PC-9 (cell line): Measurements from ENCODE around the gene FSIP2. TPM values are rescaled to one million over a fixed set of nuclear protein-coding genes. Genes with fewer than 3 reads are reported as not detected.

ENCODE experiments used
- BruUV-seq: library from RNA; stranded (reverse); fragments of 400-500 nt; replicated peaks from 2 replicates; lab custom pipeline; 2021; lab: Mats Ljungman, UMichigan
- CTCF ChIA-PET: fragments of 300-600 bp; sonication (Branson Sonifier 250); formaldehyde crosslinking; loops from one replicate; lab custom pipeline; 2022; ENCODE audit warnings: antibody characterized with exemption; lab: Charles Lee
- POLR2A ChIA-PET: fragments of 300-600 bp; sonication (Branson Sonifier 250); formaldehyde crosslinking; loops from one replicate; lab custom pipeline; 2022; ENCODE audit warnings: antibody characterized with exemption; ENCODE audit not compliant: unreplicated experiment; lab: Charles Lee
- DNase-seq, 2 experiments: peaks; one replicate each; pipeline versions ENCODE4 v3.0.0 to v3.0.0-alpha.2; 2015 to 2022; ENCODE audit warnings: mixed read lengths in 1 of 2
- H2AFZ ChIP-seq: fragments of 200-600 bp; sonication (generic); 2 replicates; pipeline ENCODE4 v1.8.1; 2017; ENCODE audit warnings: antibody characterized with exemption
- H3F3A ChIP-seq: fragments of 200-600 bp; sonication (generic); 2 replicates; pipeline ENCODE4 v1.8.1; 2017; ENCODE audit warnings: antibody characterized with exemption, mild to moderate bottlenecking, low read depth; ENCODE audit not compliant: insufficient read depth
- H3K27ac ChIP-seq: fragments of 200-600 bp; sonication (generic); 2 replicates; pipeline ENCODE4 v1.6.1; 2016; ENCODE audit warnings: mixed run types
- H3K27me3 ChIP-seq: fragments of 200-600 bp; sonication (generic); 2 replicates; pipeline ENCODE4 v1.6.1; 2016; ENCODE audit warnings: low read depth, mixed run types; ENCODE audit not compliant: insufficient read depth
- H3K36me3 ChIP-seq: fragments of 200-600 bp; sonication (generic); 2 replicates; pipeline ENCODE4 v1.6.1; 2016; ENCODE audit warnings: low read depth, mixed run types
- H3K4me1 ChIP-seq: fragments of 200-600 bp; sonication (generic); replicated peaks from 2 replicates; pipeline ENCODE4 v1.6.1; 2016; ENCODE audit warnings: mixed run types; ENCODE audit not compliant: insufficient read depth
- H3K4me2 ChIP-seq: fragments of 200-600 bp; sonication (generic); 2 replicates; pipeline ENCODE4 v1.6.1; 2017; ENCODE audit warnings: mixed run types
- H3K4me3 ChIP-seq: fragments of 200-600 bp; sonication (generic); 2 replicates; pipeline ENCODE4 v1.6.1; 2016; ENCODE audit warnings: mixed run types
- H3K79me2 ChIP-seq: fragments of 200-600 bp; sonication (generic); 2 replicates; pipeline ENCODE4 v1.6.1; 2017; ENCODE audit warnings: low read depth, mixed run types
- H3K9me2 ChIP-seq: fragments of 200-600 bp; sonication (generic); 2 replicates; pipeline ENCODE4 v1.8.1; 2017; ENCODE audit warnings: mild to moderate bottlenecking; ENCODE audit not compliant: insufficient read depth
- H3K9me3 ChIP-seq: fragments of 200-600 bp; sonication (generic); 2 replicates; pipeline ENCODE4 v1.8.1; 2016; ENCODE audit warnings: low read depth; ENCODE audit not compliant: insufficient read depth
- H4K20me1 ChIP-seq: fragments of 200-600 bp; sonication (generic); 2 replicates; pipeline ENCODE4 v1.8.1; 2017; ENCODE audit not compliant: insufficient read depth
- CTCF ChIP-seq: fragments of 200-600 bp; sonication (generic); conservative IDR thresholded peaks from 2 replicates; pipeline ENCODE4 v1.6.1; 2017; ENCODE audit warnings: mixed run types, antibody characterized with exemption, mild to moderate bottlenecking, moderate library complexity
- EZH2 ChIP-seq: fragments of 200-600 bp; sonication (generic); IDR thresholded peaks from 2 replicates; pipeline ENCODE4 v1.8.0; 2017; ENCODE audit warnings: antibody characterized with exemption, low read depth
- intact Hi-C: fragments of 100-400 bp; cut with micrococcal nuclease; formaldehyde crosslinking; loops from one replicate; pipeline ENCODE4 v1.10.0; 2022; ENCODE audit not compliant: unreplicated experiment
- total RNA-seq: library from RNA; stranded (reverse); gene quantifications from 2 replicates; pipeline ENCODE4 v1.2.3, GENCODE V29; 2021

Gene FSIP2
- total RNA-seq, 1 experiment from 2014 or later = 0.22 TPM

- Histone ChIP-seq H3K36me3 (no peaks in the 10 kb centered on the region), H3K9me2 (no peaks in the 10 kb centered on the region), H3K4me1 (no peaks in the 10 kb centered on the region), H3K9me3 (no peaks in the 10 kb centered on the region), H3K4me3 (no peak overlapping the region), H3F3A (no peaks in the 10 kb centered on the region), H3K27ac (no peak overlapping the region), H3K79me2 (no peaks in the 10 kb centered on the region), H3K4me2 (no peak overlapping the region), H2AFZ (no peak overlapping the region), H3K27me3 (no peaks in the 10 kb centered on the region), H4K20me1 (no peaks in the 10 kb centered on the region)
- TF ChIP-seq CTCF (no peak), EZH2 (no peak)
- no TSS peak for BruUV-seq
- CTCF ChIA-PET = no interaction called here
- POLR2A ChIA-PET = no interaction called here
- intact Hi-C loops = no loop called here
- no peak for DNase-seq
These were observed 64.3 kb downstream of the FSIP2 start for GRCh38 chr2:185802926-185803325.

GRCh38 chr2:185806783-185807182 is 68.2 kb downstream of the FSIP2 start:
- no TSS peak for BruUV-seq
- intact Hi-C loops = no loop called here

GRCh38 chr2:185807351-185807750 is 68.7 kb downstream of the FSIP2 start:
- H3K9me3 ChIP-seq = no peaks in the 10 kb centered on the region
- H3K9me2 ChIP-seq = no peaks in the 10 kb centered on the region
- DNase-seq = no peak
- no peak overlapping the region for H3K4me3 ChIP-seq
- no peaks in the 10 kb centered on the region for H3F3A ChIP-seq
- no peaks in the 10 kb centered on the region for H3K27me3 ChIP-seq
- no TSS peak for BruUV-seq
- no peak overlapping the region for H3K27ac ChIP-seq
- intact Hi-C loops = no loop called here
- ChIA-PET CTCF (no interaction called here), POLR2A (no interaction called here)
- H2AFZ ChIP-seq = no peak overlapping the region
- H4K20me1 ChIP-seq = no peaks in the 10 kb centered on the region
- H3K79me2 ChIP-seq = no peaks in the 10 kb centered on the region
- no peaks in the 10 kb centered on the region for H3K4me1 ChIP-seq
- H3K36me3 ChIP-seq = no peaks in the 10 kb centered on the region
- no peak for TF ChIP-seq EZH2
- no peak overlapping the region for H3K4me2 ChIP-seq

More at GRCh38 chr2:185806783-185807182, 68.2 kb downstream of the FSIP2 start:
- H3K4me3 ChIP-seq = no peak overlapping the region
- POLR2A ChIA-PET = no interaction called here
- no peaks in the 10 kb centered on the region for H3K27me3 ChIP-seq
- CTCF ChIA-PET = no interaction called here
- no peaks in the 10 kb centered on the region for H3F3A ChIP-seq
- no peak overlapping the region for H2AFZ ChIP-seq
- no peaks in the 10 kb centered on the region for H3K36me3 ChIP-seq
- TF ChIP-seq CTCF (no peak), EZH2 (no peak)
- no peaks in the 10 kb centered on the region for H3K79me2 ChIP-seq
- no peaks in the 10 kb centered on the region for H4K20me1 ChIP-seq
- H3K4me2 ChIP-seq = no peak overlapping the region
- H3K4me1 ChIP-seq = no peaks in the 10 kb centered on the region
- H3K9me2 ChIP-seq = no peaks in the 10 kb centered on the region
- no peak for DNase-seq
- no peaks in the 10 kb centered on the region for H3K9me3 ChIP-seq
- no peak overlapping the region for H3K27ac ChIP-seq

GRCh38 chr2:185811580-185811979 is 73.0 kb downstream of the FSIP2 start:
- H4K20me1 ChIP-seq = no peaks in the 10 kb centered on the region
- H3K4me2 ChIP-seq = no peak overlapping the region
- ChIA-PET POLR2A (no interaction called here), CTCF (interaction anchor here (0.7 kb wide), 1 partner anchor 1017 kb away, joined by 10 read pairs; no protein-coding TSS in a partner anchor)
- H3F3A ChIP-seq = no peaks in the 10 kb centered on the region
- no peaks in the 10 kb centered on the region for H3K9me3 ChIP-seq
- no peaks in the 10 kb centered on the region for H3K79me2 ChIP-seq
- no peak overlapping the region for H3K4me3 ChIP-seq
- intact Hi-C loops = no loop called here
- no peak for DNase-seq
- H3K36me3 ChIP-seq = no peaks in the 10 kb centered on the region
- H3K9me2 ChIP-seq = no peaks in the 10 kb centered on the region
- no peaks in the 10 kb centered on the region for H3K4me1 ChIP-seq
- TF ChIP-seq CTCF (no peak), EZH2 (no peak)
- no peak overlapping the region for H2AFZ ChIP-seq
- BruUV-seq = no TSS peak
- no peaks in the 10 kb centered on the region for H3K27me3 ChIP-seq
- H3K27ac ChIP-seq = no peak overlapping the region
